H9 (cell line): ENCODE results near the gene TTC23L. TPM values are rescaled to one million over a fixed set of nuclear protein-coding genes. Genes with fewer than 3 reads are reported as not detected.

ENCODE experiments used
- DNase-seq: peaks from one replicate; pipeline ENCODE4 v3.0.0-alpha.2; 2017
- H2AFZ ChIP-seq: one replicate; pipeline ENCODE4 v1.6.1; 2013; ENCODE audit warnings: mild to moderate bottlenecking, low read length, control low read depth, moderate library complexity
- H2AK5ac ChIP-seq: 2 replicates; pipeline ENCODE4 v1.6.1; 2013; ENCODE audit warnings: low read length, control low read depth, mixed read lengths; ENCODE audit not compliant: insufficient read length
- H2BK120ac ChIP-seq: one replicate; pipeline ENCODE4 v1.6.1; 2013; ENCODE audit warnings: low read depth, mild to moderate bottlenecking, low read length, control low read depth, inconsistent platforms; ENCODE audit not compliant: poor library complexity, severe bottlenecking
- H2BK12ac ChIP-seq: 2 replicates; pipeline ENCODE4 v1.6.1; 2013; ENCODE audit warnings: low read length, control low read depth, mixed read lengths, low read depth; ENCODE audit not compliant: insufficient read length
- H2BK15ac ChIP-seq: 2 replicates; pipeline ENCODE4 v1.6.1; 2013; ENCODE audit warnings: low read depth, low read length, control low read depth
- H2BK20ac ChIP-seq: one replicate; pipeline ENCODE4 v1.6.1; 2013; ENCODE audit warnings: low read depth, mild to moderate bottlenecking, low read length, control low read depth, inconsistent platforms; ENCODE audit not compliant: poor library complexity, severe bottlenecking
- H2BK5ac ChIP-seq: 2 replicates; pipeline ENCODE4 v1.6.1; 2013; ENCODE audit warnings: low read length, control low read depth, mixed read lengths; ENCODE audit not compliant: insufficient read length
- H3K14ac ChIP-seq: 2 replicates; pipeline ENCODE4 v1.6.1; 2013; ENCODE audit warnings: low read length, control low read depth; ENCODE audit not compliant: insufficient read depth
- H3K18ac ChIP-seq: 2 replicates; pipeline ENCODE4 v1.6.1; 2013; ENCODE audit warnings: low read depth, mild to moderate bottlenecking, mixed read lengths, low read length, control low read depth; ENCODE audit not compliant: insufficient read length
- H3K23ac ChIP-seq: 2 replicates; pipeline ENCODE4 v1.6.1; 2013; ENCODE audit warnings: low read length, control low read depth, mixed read lengths, low read depth; ENCODE audit not compliant: insufficient read length
- H3K23me2 ChIP-seq: 2 replicates; pipeline ENCODE4 v1.6.1; 2013; ENCODE audit warnings: low read depth, mild to moderate bottlenecking, mixed read lengths, low read length, control low read depth; ENCODE audit not compliant: insufficient read length, poor library complexity, severe bottlenecking
- H3K27ac ChIP-seq: 2 replicates; pipeline ENCODE4 v1.5.1; 2013; ENCODE audit warnings: low read length, control low read depth, mixed read lengths, low read depth; ENCODE audit not compliant: insufficient read length
- H3K27me3 ChIP-seq: 2 replicates; pipeline ENCODE4 v1.6.1; 2013; ENCODE audit warnings: low read length, control low read depth, inconsistent platforms; ENCODE audit not compliant: insufficient read depth
- H3K4ac ChIP-seq: 2 replicates; pipeline ENCODE4 v1.6.1; 2013; ENCODE audit warnings: low read depth, mild to moderate bottlenecking, control low read depth, inconsistent platforms, low read length, moderate library complexity
- H3K4me1 ChIP-seq: 2 replicates; pipeline ENCODE4 v1.6.1; 2013; ENCODE audit warnings: low read length, control low read depth, inconsistent platforms; ENCODE audit not compliant: insufficient read depth
- H3K4me2 ChIP-seq: 2 replicates; pipeline ENCODE4 v1.6.1; 2013; ENCODE audit warnings: low read length, control low read depth, mixed read lengths; ENCODE audit not compliant: insufficient read length, insufficient read depth
- H3K56ac ChIP-seq: 2 replicates; pipeline ENCODE4 v1.6.1; 2013; ENCODE audit warnings: low read depth, mild to moderate bottlenecking, mixed read lengths, low read length, control low read depth; ENCODE audit not compliant: insufficient read length
- H3K79me1 ChIP-seq: 2 replicates; pipeline ENCODE4 v1.6.1; 2013; ENCODE audit warnings: low read depth, mild to moderate bottlenecking, moderate library complexity, low read length, control low read depth, inconsistent platforms; ENCODE audit not compliant: insufficient read depth, poor library complexity, severe bottlenecking
- H3K79me2 ChIP-seq: 2 replicates; pipeline ENCODE4 v1.6.1; 2013; ENCODE audit warnings: low read length, control low read depth, inconsistent platforms; ENCODE audit not compliant: insufficient read depth
- H3K9ac ChIP-seq: 2 replicates; pipeline ENCODE4 v1.6.1; 2013; ENCODE audit warnings: low read length, control low read depth, mixed read lengths; ENCODE audit not compliant: insufficient read length; ENCODE audit errors: extremely low read depth
- H3K9me3 ChIP-seq: one replicate; pipeline ENCODE4 v1.6.1; 2013; ENCODE audit warnings: low read depth, low read length, inconsistent platforms; ENCODE audit not compliant: control insufficient read depth
- H3T11ph ChIP-seq: one replicate; pipeline ENCODE4 v1.6.1; 2013; ENCODE audit warnings: mild to moderate bottlenecking, low read length, control low read depth, inconsistent platforms
- H4K20me1 ChIP-seq: one replicate; pipeline ENCODE4 v1.6.1; 2013; ENCODE audit not compliant: control insufficient read depth, insufficient read length, insufficient read depth
- H4K5ac ChIP-seq: 2 replicates; pipeline ENCODE4 v1.6.1; 2013; ENCODE audit warnings: low read depth, mild to moderate bottlenecking, mixed read lengths, low read length, control low read depth; ENCODE audit not compliant: insufficient read length
- H4K8ac ChIP-seq: replicated peaks from 2 replicates; pipeline ENCODE4 v1.6.1; 2013; ENCODE audit warnings: low read length, control low read depth, mixed read lengths, low read depth; ENCODE audit not compliant: insufficient read length
- H4K91ac ChIP-seq: 2 replicates; pipeline ENCODE4 v1.6.1; 2013; ENCODE audit warnings: low read depth, mild to moderate bottlenecking, moderate library complexity, mixed read lengths, low read length, control low read depth; ENCODE audit not compliant: insufficient read length
- H3K27ac Mint-ChIP-seq, 3 experiments: 2 replicates in 2 of 3; 3 replicates in 1 of 3; pipeline ENCODE4 v1.8.0; 2020 to 2021; ENCODE audit warnings: mixed read lengths in 3 of 3, mild to moderate bottlenecking in 1 of 3, moderate library complexity in 1 of 3
- H3K27me3 Mint-ChIP-seq: 2 replicates; pipeline ENCODE4 v1.8.0; 2021; ENCODE audit warnings: low read depth, mild to moderate bottlenecking, moderate library complexity, mixed read lengths
- H3K36me3 Mint-ChIP-seq, 3 experiments: 2 replicates in 2 of 3; 3 replicates in 1 of 3; pipeline ENCODE4 v1.8.0; 2020 to 2021; ENCODE audit warnings: low read depth in 3 of 3, mixed read lengths in 3 of 3; ENCODE audit not compliant: insufficient read depth in 1 of 3
- H3K4me1 Mint-ChIP-seq, 2 experiments: 2 replicates each; pipeline ENCODE4 v1.8.0; 2020; ENCODE audit warnings: mixed read lengths in 2 of 2
- H3K4me3 Mint-ChIP-seq, 2 experiments: 2 replicates in 1 of 2; 3 replicates in 1 of 2; pipeline ENCODE4 v1.8.0; 2020 to 2021; ENCODE audit warnings: mild to moderate bottlenecking in 2 of 2, mixed read lengths in 2 of 2, moderate library complexity in 1 of 2
- H3K9me3 Mint-ChIP-seq, 2 experiments: 2 replicates in 1 of 2; 3 replicates in 1 of 2; pipeline ENCODE4 v1.8.0; 2020; ENCODE audit warnings: mild to moderate bottlenecking in 2 of 2, mixed read lengths in 2 of 2, moderate library complexity in 1 of 2
- CTCF ChIP-seq: fragments of 200-600 bp; sonication (generic); conservative IDR thresholded peaks from 3 replicates; pipeline ENCODE4 v1.8.0; 2021; ENCODE audit warnings: antibody characterized with exemption, mild to moderate bottlenecking
- WGBS: extraction: QIAGEN DNeasy Blood & Tissue Kit; methylation state at CpG from one replicate; pipeline ENCODE4 v1.1.7; 2013; ENCODE audit warnings: missing lambda C conversion rate, low lambda C conversion rate, mixed read lengths; ENCODE audit not compliant: insufficient read length; ENCODE audit errors: extremely low coverage; 5-methylcytosine and 5-hydroxymethylcytosine counted together
- total RNA-seq: library from RNA; stranded (reverse); gene quantifications from 2 replicates; pipeline ENCODE4 v1.2.1, GENCODE V29; 2021

The TTC23L gene
- total RNA-seq, 1 experiment from 2014 or later, result 0.96 TPM

- H3K23ac ChIP-seq, result no peak overlapping the region
- H3K79me2 ChIP-seq, result peaks cover 5% of the 10 kb centered on the region
- peaks cover 7% of the 10 kb centered on the region for H3K9me3 ChIP-seq
- H2AFZ ChIP-seq, result no peak overlapping the region
- no peak overlapping the region for H2AK5ac ChIP-seq
- H3K27ac ChIP-seq, result no peak overlapping the region
- H3K4ac ChIP-seq, result no peak overlapping the region
- H2BK20ac ChIP-seq, result no peak overlapping the region
- H3T11ph ChIP-seq, result no peak overlapping the region
- no peak overlapping the region; the same call in 1 of the 2 replicates for H2BK15ac ChIP-seq
- H3K27me3 ChIP-seq, result no peaks in the 10 kb centered on the region
- no peak overlapping the region for H4K5ac ChIP-seq
- Mint-ChIP-seq H3K4me1 (peaks cover 7 to 9% of the 10 kb centered on the region in 2 experiments; a peak in 2 of 4 replicates), H3K27me3 (no peaks in the 10 kb centered on the region), H3K4me3 (no peak overlapping the region), H3K9me3 (peaks cover 8% of the 10 kb centered on the region in 2 experiments), H3K27ac (peak overlapping the region in 1 of 3 experiments; percentile 5; a peak in 1 of 7 replicates), H3K36me3 (peaks cover 17 to 23% (median 22%) of the 10 kb centered on the region in 3 experiments)
- no peak overlapping the region for H2BK5ac ChIP-seq
- H4K8ac ChIP-seq, result no peak overlapping the region
- TF ChIP-seq CTCF, result no peak
- no CpG with 5 or more reads among the region's 5 CpGs for WGBS
- no peak overlapping the region for H3K18ac ChIP-seq
- peaks cover 5% of the 10 kb centered on the region; the same call in 1 of the 2 replicates for H3K4me1 ChIP-seq
- no peak overlapping the region for H3K56ac ChIP-seq
- H4K91ac ChIP-seq, result no peak overlapping the region
- H3K79me1 ChIP-seq, result no peaks in the 10 kb centered on the region
- H3K14ac ChIP-seq, result no peak overlapping the region
- no peaks in the 10 kb centered on the region for H4K20me1 ChIP-seq
- H3K4me2 ChIP-seq, result no peak overlapping the region
- no peak overlapping the region for H2BK120ac ChIP-seq
- H3K23me2 ChIP-seq, result no peaks in the 10 kb centered on the region
- no peak for DNase-seq
- H3K9ac ChIP-seq, result no peak overlapping the region
- no peak overlapping the region for H2BK12ac ChIP-seq
Observed at GRCh38 chr5:34791761-34792244, 47.2 kb upstream of the TTC23L start.
